Measurements from ENCODE around the gene TBC1D17.

The TBC1D17 gene

GRCh38 chr19:49881672-49882394, 4.3 kb downstream of the TBC1D17 start:
- H3K9ac ChIP-seq (ENCODE audit: low read length) = no peak overlapping the region
- H3K36me3 ChIP-seq (ENCODE audit: insufficient read depth, low read length) = peaks cover 64% of the 10 kb centered on the region
- H3K4me1 ChIP-seq (ENCODE audit: insufficient read depth, low read length) = peaks cover 13% of the 10 kb centered on the region
- H3K27ac ChIP-seq (ENCODE audit: low read depth, low read length) = no peak overlapping the region
- no peaks in the 10 kb centered on the region for H3K27me3 ChIP-seq (ENCODE audit: control insufficient read depth in 1 of 2, insufficient read depth in 2 of 2, low read length in 2 of 2)
- H3K4me3 ChIP-seq (ENCODE audit: low read depth in 1 of 2, low read length in 2 of 2) = no peak overlapping the region
- H3K9me3 ChIP-seq (ENCODE audit: low read length) = no peaks in the 10 kb centered on the region

DNA sequence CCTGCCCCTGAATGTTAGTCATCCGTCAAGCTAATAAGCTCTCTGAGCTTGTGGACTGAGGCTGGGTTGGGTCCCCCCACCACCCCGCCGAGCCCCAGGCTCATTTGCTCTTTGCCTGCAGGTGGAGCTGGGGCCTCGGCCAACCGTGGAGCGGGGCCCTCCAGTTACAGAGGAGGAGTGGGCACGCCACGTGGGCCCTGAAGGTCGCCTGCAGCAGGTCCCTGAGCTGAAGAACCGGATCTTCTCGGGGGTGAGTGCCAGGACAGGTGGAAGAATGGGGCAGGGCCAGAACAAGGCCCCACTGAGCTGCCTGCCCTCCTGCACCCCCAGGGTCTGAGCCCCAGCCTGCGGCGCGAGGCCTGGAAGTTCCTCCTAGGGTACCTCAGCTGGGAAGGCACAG, 5.1 kb downstream of the TBC1D17 start:
- Histone ChIP-seq H3K4me1 (ENCODE audit: insufficient read depth, low read length) (peaks cover 13% of the 10 kb centered on the region), H3K27me3 (ENCODE audit: control insufficient read depth in 1 of 2, insufficient read depth in 2 of 2, low read length in 2 of 2) (no peaks in the 10 kb centered on the region), H3K9ac (ENCODE audit: low read length) (no peak overlapping the region), H3K36me3 (ENCODE audit: insufficient read depth, low read length) (peaks cover 64% of the 10 kb centered on the region), H3K9me3 (ENCODE audit: low read length) (no peaks in the 10 kb centered on the region), H3K27ac (ENCODE audit: low read depth, low read length) (no peak overlapping the region), H3K4me3 (ENCODE audit: low read depth in 1 of 2, low read length in 2 of 2) (no peak overlapping the region)

DNA sequence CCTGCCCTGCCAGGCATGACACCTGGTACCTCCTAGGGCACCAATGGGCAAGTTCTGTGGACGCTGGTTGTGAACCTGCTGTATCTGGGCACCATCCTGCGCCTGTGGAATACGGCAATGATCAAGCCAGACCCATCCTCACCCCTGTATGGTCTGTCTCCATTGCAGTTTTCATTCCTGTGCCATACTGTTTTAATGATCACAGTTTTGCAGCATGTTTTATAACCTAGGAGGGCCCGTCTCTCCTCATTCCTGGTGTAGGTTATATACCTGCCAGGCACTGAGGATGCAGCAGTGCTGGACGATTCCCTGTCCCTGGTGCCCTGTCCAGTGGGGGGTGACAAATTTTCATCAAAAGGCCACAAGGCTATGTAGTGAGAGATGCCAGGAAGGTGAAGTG, 5.6 kb downstream of the TBC1D17 start:
- H3K27ac ChIP-seq (ENCODE audit: low read depth, low read length) = no peak overlapping the region
- no peak overlapping the region for H3K4me3 ChIP-seq (ENCODE audit: low read depth in 1 of 2, low read length in 2 of 2)
- H3K9me3 ChIP-seq (ENCODE audit: low read length) = no peaks in the 10 kb centered on the region
- H3K27me3 ChIP-seq (ENCODE audit: control insufficient read depth in 1 of 2, insufficient read depth in 2 of 2, low read length in 2 of 2) = no peaks in the 10 kb centered on the region
- no peak overlapping the region for H3K9ac ChIP-seq (ENCODE audit: low read length)
- peaks cover 13% of the 10 kb centered on the region for H3K4me1 ChIP-seq (ENCODE audit: insufficient read depth, low read length)
- H3K36me3 ChIP-seq (ENCODE audit: insufficient read depth, low read length) = peaks cover 64% of the 10 kb centered on the region

DNA sequence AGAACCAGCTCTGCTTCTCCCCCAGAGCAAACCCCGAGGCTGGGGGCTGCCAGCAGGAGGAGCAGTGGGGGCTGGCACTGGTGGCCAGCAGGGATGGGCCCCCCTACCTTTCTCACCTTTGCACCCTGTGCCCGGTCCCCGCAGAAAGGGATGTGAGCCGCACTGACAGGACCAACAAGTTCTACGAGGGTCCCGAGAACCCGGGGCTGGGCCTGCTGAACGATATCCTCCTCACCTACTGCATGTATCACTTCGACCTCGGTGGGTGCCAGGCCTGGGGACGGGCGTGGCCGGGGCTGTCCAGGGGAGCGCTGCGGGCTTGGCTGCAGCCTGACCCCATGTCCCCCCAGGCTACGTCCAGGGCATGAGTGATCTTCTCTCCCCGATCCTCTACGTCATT, 6.6 kb downstream of the TBC1D17 start:
- Histone ChIP-seq H3K9me3 (ENCODE audit: low read length) (no peaks in the 10 kb centered on the region), H3K27ac (ENCODE audit: low read depth, low read length) (no peak overlapping the region), H3K4me3 (ENCODE audit: low read depth in 1 of 2, low read length in 2 of 2) (no peak overlapping the region), H3K9ac (ENCODE audit: low read length) (no peak overlapping the region), H3K27me3 (ENCODE audit: control insufficient read depth in 1 of 2, insufficient read depth in 2 of 2, low read length in 2 of 2) (no peaks in the 10 kb centered on the region), H3K4me1 (ENCODE audit: insufficient read depth, low read length) (peaks cover 4% of the 10 kb centered on the region), H3K36me3 (ENCODE audit: insufficient read depth, low read length) (peaks cover 57% of the 10 kb centered on the region)

GRCh38 chr19:49884760-49885159, 7.3 kb downstream of the TBC1D17 start:
- no peak overlapping the region for H3K27ac ChIP-seq (ENCODE audit: low read depth, low read length)
- H3K27me3 ChIP-seq (ENCODE audit: control insufficient read depth in 1 of 2, insufficient read depth in 2 of 2, low read length in 2 of 2) = peaks cover 0 to 4% of the 10 kb centered on the region in 2 donors
- H3K9ac ChIP-seq (ENCODE audit: low read length) = no peak overlapping the region
- no peak overlapping the region for H3K4me3 ChIP-seq (ENCODE audit: low read depth in 1 of 2, low read length in 2 of 2)
- no peaks in the 10 kb centered on the region for H3K9me3 ChIP-seq (ENCODE audit: low read length)
- H3K4me1 ChIP-seq (ENCODE audit: insufficient read depth, low read length) = no peaks in the 10 kb centered on the region
- peaks cover 51% of the 10 kb centered on the region for H3K36me3 ChIP-seq (ENCODE audit: insufficient read depth, low read length)

DNA sequence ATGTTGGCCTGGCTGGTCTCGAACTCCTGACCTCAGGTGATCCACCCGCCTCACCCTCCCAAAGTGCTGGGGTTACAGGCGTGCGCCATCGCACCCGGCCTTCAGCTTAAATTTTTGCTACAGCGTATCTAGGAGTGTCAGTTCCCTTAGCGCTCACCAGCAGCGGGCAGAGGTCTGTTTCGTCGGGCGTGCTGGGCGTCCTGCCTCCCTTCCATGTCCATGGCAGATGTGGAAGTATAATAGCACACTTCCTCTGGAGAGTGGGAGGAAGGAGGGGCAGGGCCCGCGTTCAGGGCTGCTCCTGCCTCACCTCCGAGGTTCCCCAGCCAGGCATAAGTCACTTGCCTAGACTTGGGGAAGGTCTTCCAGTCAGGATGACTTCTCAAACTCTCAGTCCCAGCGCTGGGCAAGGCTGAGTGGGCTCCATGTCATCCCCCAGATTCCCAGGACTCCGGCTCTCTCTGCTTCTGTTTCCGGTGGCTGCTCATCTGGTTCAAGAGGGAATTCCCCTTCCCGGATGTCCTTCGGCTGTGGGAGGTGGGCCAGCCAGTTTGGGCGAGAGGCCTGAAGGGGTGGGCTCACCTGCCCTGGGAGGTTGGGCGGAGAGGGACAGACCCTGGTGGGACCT, 9.6 kb downstream of the TBC1D17 start:
- H3K36me3 ChIP-seq (ENCODE audit: insufficient read depth, low read length) = peaks cover 28% of the 10 kb centered on the region
- H3K4me1 ChIP-seq (ENCODE audit: insufficient read depth, low read length) = no peaks in the 10 kb centered on the region

DNA sequence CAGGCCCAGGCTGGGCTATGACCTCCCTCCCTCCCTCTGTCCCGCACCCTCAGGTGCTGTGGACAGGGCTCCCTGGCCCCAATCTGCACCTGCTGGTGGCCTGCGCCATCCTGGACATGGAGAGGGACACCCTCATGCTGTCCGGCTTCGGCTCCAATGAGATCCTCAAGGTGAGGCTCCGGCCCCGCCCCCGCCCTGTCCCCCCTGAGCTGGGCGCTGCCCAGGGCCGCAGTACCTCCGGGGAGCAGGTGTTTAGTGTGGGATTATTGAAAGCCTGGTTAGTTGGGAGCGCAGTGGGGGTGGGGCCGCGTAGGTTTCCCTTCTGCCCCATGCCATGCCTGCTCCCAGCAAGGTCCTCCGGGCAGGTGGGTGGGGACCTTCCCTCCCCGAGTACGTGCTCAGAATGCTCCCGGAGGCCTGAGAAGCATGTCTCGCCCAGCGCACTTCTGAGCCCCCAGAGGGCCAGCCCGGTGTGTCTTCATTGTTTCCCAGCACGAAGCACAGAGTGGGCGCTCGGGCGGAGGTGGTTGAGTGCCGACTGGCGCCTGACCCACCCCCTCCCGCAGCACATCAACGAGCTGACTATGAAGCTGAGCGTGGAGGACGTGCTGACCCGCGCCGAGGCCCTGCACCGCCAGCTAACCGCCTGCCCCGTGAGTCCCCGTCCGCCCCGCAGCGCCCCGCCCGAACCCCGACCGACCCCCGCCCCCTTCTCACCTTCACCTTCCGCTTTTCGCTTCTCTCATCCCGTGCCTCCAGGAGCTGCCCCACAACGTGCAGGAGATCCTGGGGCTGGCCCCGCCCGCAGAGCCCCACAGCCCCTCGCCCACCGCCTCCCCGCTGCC, 10.4 kb downstream of the TBC1D17 start:
- Histone ChIP-seq H3K36me3 (ENCODE audit: insufficient read depth, low read length) (peaks cover 20% of the 10 kb centered on the region), H3K4me3 (ENCODE audit: low read depth in 1 of 2, low read length in 2 of 2) (no peak overlapping the region), H3K9me3 (ENCODE audit: low read length) (no peaks in the 10 kb centered on the region), H3K27me3 (ENCODE audit: control insufficient read depth in 1 of 2, insufficient read depth in 2 of 2, low read length in 2 of 2) (peaks cover 0 to 19% of the 10 kb centered on the region in 2 donors), H3K27ac (ENCODE audit: low read depth, low read length) (no peak overlapping the region), H3K9ac (ENCODE audit: low read length) (no peak overlapping the region), H3K4me1 (ENCODE audit: insufficient read depth, low read length) (no peaks in the 10 kb centered on the region)

More for the DNA sequence above, 9.6 kb downstream of the TBC1D17 start:
- H3K27ac ChIP-seq (ENCODE audit: low read depth, low read length) = no peak overlapping the region
- H3K4me3 ChIP-seq (ENCODE audit: low read depth in 1 of 2, low read length in 2 of 2) = no peak overlapping the region
- peaks cover 0 to 19% of the 10 kb centered on the region in 2 donors for H3K27me3 ChIP-seq (ENCODE audit: control insufficient read depth in 1 of 2, insufficient read depth in 2 of 2, low read length in 2 of 2)
- H3K9me3 ChIP-seq (ENCODE audit: low read length) = no peaks in the 10 kb centered on the region
- no peak overlapping the region for H3K9ac ChIP-seq (ENCODE audit: low read length)

DNA sequence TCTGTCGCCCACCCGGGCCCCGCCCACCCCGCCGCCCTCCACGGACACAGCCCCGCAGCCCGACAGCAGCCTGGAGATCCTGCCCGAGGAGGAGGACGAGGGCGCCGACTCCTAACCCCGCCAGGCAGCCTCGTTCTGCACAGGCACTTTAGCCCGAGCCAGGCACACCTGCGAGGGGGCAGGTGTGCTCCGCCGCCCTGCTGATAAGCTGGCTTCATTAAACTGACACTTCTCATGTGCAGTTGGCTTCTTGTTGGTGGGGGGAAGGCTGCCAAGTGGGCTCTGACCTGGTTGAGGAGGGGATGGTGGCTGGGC, 11.0 kb downstream of the TBC1D17 start:
- Histone ChIP-seq H3K36me3 (ENCODE audit: insufficient read depth, low read length) (peaks cover 14% of the 10 kb centered on the region), H3K9ac (ENCODE audit: low read length) (no peak overlapping the region), H3K9me3 (ENCODE audit: low read length) (no peaks in the 10 kb centered on the region), H3K4me1 (ENCODE audit: insufficient read depth, low read length) (no peaks in the 10 kb centered on the region), H3K4me3 (ENCODE audit: low read depth in 1 of 2, low read length in 2 of 2) (no peak overlapping the region), H3K27me3 (ENCODE audit: control insufficient read depth in 1 of 2, insufficient read depth in 2 of 2, low read length in 2 of 2) (peaks cover 0 to 19% of the 10 kb centered on the region in 2 donors), H3K27ac (ENCODE audit: low read depth, low read length) (no peak overlapping the region)

GRCh38 chr19:49889038-49889686, 11.7 kb downstream of the TBC1D17 start:
- Histone ChIP-seq H3K4me3 (ENCODE audit: low read depth in 1 of 2, low read length in 2 of 2) (no peak overlapping the region), H3K36me3 (ENCODE audit: insufficient read depth, low read length) (peaks cover 8% of the 10 kb centered on the region), H3K27ac (ENCODE audit: low read depth, low read length) (no peak overlapping the region), H3K27me3 (ENCODE audit: control insufficient read depth in 1 of 2, insufficient read depth in 2 of 2, low read length in 2 of 2) (peaks cover 0 to 19% of the 10 kb centered on the region in 2 donors), H3K9ac (ENCODE audit: low read length) (no peak overlapping the region), H3K9me3 (ENCODE audit: low read length) (no peaks in the 10 kb centered on the region), H3K4me1 (ENCODE audit: insufficient read depth, low read length) (no peaks in the 10 kb centered on the region)

DNA sequence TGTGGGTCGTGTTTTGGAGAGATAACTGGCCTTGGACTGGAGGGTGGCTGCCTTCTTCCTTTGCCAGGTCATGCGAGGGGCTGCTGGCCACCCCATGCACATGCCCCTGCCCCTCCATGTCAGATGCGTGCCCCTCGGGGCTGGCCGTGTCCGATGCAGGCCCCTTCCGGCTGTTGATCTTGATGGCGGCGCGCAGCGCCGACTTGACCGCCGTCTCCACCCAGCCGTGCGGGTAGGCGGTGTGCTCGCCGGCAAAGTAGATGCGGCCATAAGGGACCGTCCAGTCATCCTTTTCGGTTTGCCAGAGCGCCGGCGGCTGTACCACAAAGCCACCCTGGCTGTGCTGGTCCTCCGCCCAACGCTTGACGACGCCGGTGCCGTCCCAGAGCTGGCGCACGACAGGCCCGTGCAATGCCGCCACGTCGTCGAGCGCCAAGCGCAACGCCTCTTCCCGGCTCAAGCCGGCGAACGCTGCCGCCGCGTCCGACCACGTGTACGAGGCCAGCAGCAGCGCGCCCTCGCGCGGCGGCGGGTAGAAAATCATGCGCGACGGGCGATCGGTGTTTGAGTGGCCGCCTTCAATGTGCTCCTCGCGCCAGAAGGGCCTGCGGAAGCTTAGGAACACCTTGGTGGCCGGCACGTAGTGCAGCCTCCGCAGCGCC, 12.3 kb downstream of the TBC1D17 start:
- Histone ChIP-seq H3K9ac (ENCODE audit: low read length) (no peak overlapping the region), H3K9me3 (ENCODE audit: low read length) (no peaks in the 10 kb centered on the region), H3K36me3 (ENCODE audit: insufficient read depth, low read length) (peaks cover under 1% of the 10 kb centered on the region), H3K27me3 (ENCODE audit: control insufficient read depth in 1 of 2, insufficient read depth in 2 of 2, low read length in 2 of 2) (peaks cover 0 to 19% of the 10 kb centered on the region in 2 donors), H3K4me1 (ENCODE audit: insufficient read depth, low read length) (no peaks in the 10 kb centered on the region), H3K27ac (ENCODE audit: low read depth, low read length) (no peak overlapping the region), H3K4me3 (ENCODE audit: low read depth in 1 of 2, low read length in 2 of 2) (no peak overlapping the region)

Measured in muscle layer of colon (tissue), 2 donors.